NCI-H1048 (cell line): ENCODE data around the gene YEATS4.

Experiments
- DNase-seq: peaks from one replicate; lab custom pipeline; 2025; lab: John Stamatoyannopoulos, UW

Gene YEATS4

DNA sequence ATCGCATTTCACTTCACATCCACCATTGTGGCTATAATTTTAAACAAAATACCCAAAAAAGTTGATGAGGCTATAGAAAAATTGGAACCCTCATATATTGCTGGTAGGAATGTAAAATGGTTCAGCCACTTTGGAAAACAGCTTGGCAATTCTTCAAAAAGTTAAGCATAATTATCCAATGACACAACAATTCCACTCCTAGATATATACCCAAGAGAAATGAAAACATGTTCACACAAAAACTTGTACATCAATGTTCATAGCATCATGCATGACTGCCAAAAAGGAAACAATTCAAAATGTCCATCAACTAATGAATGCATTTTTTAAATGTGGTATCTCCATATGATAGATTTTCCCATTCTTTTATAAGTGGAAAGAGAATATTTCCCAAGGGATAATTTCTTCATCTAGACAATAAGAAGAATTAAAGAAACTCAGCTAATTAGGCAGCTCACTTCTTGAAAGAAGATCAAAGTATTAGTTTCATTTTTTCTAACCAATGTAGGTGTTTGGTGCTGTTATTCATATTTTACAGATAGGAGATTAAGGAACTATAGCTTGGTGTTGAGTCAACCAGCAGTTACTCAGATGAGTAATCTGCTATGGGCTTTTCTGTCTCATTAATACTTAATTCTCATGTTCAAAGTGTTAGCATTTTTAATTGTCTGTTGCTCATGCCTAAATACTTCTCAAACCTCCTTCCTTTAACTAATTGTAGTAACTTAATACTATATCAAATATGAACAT is 32.8 kb downstream of the YEATS4 start:
- no peak for DNase-seq

DNA sequence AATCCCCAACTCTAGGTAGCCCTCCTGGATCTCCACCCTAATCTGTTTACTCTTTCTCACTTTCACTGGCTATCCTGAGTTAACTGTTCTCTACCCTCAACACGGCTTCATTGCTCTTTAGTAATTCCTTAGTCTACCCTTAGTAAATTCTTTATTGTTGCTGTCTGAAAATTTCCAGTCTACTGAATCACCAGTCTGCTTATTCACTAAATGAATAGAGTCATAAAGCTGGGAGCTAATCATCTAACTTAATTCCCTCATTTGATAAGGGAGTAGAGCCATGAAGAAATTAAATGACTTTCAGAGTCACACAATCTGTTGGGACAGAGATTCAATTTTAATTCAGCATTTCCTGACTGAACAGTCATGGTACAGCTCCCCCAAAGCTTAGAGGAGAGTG is 36.5 kb downstream of the YEATS4 start:
- DNase-seq, result no peak

DNA sequence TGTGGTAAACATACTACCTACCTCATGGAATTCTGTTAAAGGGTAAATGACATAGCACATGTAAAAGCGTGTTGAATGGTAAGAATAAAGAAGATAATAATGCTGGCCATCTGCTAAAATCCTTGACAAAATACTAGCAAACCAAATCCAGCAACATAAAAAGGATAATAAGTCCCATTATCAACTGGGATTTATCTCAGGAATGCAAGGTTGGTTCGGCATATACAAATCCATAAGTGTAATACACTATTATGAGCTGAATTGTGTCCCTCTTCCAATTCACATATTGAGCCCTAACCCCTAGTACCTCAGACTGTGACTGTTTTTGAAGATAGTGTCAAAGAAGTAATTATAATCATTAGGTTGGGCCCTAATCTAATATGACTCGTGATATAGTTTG is 37.4 kb downstream of the YEATS4 start:
- DNase-seq, result no peak

GRCh38 chr12:69397978-69398377 is 38.4 kb downstream of the YEATS4 start:
- DNase-seq, result no peak

GRCh38 chr12:69401940-69402339 is 42.4 kb downstream of the YEATS4 start:
- no peak for DNase-seq

DNA sequence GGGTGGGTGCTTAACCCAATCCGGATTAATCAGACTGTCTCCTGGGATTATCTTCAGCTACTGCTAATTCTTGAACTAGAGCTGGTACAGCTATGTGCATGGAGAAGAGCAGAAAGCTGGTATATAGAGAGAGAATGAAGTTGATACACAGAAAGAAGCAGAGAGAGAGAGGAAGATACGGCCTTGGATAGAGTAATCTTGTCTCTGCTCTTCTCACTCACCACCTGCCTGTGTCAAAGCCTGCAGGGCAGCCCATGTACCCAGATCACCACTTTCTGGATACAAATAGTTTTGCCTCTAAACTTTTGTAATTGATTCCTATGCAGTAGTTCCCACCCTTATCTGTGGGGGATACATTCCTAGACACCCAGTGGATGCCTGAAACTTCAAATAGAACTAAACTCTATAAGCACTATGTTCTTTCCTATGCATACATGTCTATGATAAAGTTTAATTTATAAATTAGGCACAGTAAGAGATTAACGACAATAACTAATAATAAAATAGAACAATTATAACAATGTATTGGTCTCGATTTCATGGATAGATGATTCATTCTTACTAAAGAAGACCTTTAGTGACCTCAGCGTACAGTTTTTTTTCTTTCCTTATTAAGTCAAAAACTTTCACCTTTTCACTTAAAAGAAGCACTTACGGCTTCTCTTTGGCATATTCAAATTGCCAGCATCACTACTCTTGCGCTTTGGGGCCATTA is 45.5 kb downstream of the YEATS4 start:
- no peak for DNase-seq

DNA sequence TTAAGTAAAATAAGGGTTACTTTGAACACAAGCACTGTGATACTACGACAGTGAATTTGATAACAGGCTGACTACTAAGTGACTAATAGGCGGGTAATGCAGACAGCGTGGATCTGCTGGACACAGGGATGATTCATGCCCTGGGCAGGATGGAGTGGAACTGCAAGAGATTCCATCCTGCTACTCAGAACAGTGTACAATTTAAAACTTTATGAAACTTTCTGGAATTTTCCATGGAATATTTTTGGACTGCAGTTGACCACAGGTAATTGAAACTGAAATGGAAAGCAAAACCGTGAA is 46.0 kb downstream of the YEATS4 start:
- DNase-seq, result no peak

DNA sequence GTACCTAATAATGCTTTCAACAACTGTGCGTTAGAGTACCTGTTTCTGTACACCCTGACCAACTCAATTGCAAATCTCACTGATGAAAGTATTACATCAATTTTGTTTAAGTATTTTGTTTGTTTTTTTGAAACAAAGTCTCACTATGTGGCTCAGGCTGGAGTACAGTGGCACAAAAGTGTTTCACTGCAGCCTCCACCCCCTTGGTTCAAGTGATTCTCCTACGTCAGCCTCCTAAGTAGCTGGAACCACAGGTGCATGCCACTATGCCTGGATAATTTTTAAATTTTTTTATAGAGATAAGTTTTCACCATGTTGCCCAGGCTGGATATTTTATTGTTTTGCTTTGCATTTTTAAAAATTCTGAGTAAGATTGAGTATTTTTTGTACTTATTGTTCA is 46.7 kb downstream of the YEATS4 start:
- no peak for DNase-seq

- DNase-seq, result no peak
Measured at GRCh38 chr12:69410571-69410970, 51.0 kb downstream of the YEATS4 start.

DNA sequence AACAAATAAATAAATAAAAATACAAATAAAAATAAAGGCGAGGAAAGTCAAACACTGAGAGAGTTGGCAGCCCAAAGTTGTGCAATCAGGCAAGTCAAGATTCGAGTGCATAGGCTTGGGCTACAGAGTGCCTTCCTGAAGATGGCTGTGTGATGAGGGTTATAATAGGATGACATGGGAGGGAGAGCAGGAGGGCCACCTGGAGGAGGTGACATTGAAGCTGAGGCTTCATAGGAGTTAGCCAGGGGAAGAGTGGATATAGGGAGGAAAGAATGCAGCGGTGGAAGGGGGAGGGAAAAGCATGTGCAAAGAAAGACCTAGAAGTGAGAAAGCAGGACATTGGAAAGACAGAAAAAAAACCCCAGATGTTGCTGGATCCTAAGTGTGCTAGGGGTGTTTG is 53.1 kb downstream of the YEATS4 start:
- no peak for DNase-seq

GRCh38 chr12:69415471-69416275 is 56.1 kb downstream of the YEATS4 start:
- DNase-seq, result no peak

DNA sequence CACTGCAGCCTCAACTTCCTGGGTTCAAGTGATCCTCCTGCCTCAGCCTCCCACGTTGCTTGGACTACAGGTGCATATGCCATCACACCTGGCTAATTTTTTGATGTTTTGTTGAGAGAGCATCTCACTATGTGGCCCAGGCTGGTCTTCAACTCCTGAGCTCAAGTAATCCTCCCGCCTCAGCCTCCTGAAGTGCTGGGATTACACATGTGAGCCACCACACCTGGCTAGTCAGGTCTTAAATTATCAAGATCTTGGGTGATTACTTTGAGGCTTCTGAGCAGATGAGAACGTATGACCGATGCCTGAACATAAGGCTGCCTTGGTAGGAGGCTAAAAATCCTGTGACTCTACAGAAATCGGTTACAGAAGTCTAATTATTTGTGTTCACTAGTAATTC is 57.7 kb downstream of the YEATS4 start:
- DNase-seq, result no peak

DNA sequence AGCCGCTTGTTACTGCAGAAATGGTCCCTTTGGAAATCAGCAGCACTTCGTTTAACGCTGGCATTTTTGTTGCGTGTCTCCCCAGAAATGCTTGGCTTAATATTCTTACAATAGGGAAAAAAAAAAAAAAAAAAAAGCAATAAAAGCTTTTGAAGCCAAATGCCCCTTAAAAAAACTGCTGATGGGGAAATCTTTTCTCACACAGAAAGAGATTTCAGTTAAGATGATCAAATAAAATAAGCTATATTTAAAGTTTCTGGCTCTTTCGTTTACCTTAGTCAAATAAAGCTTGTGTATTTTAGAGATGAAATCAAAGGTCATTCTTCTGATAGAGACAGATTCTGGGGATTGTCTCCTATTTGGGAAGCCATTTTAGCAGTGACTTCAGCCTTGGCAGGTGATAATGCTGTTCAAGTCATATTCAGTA is 58.2 kb downstream of the YEATS4 start:
- no peak for DNase-seq

GRCh38 chr12:69419701-69420100 is 60.2 kb downstream of the YEATS4 start:
- no peak for DNase-seq

GRCh38 chr12:69421548-69421947 is 62.0 kb downstream of the YEATS4 start:
- no peak for DNase-seq

DNA sequence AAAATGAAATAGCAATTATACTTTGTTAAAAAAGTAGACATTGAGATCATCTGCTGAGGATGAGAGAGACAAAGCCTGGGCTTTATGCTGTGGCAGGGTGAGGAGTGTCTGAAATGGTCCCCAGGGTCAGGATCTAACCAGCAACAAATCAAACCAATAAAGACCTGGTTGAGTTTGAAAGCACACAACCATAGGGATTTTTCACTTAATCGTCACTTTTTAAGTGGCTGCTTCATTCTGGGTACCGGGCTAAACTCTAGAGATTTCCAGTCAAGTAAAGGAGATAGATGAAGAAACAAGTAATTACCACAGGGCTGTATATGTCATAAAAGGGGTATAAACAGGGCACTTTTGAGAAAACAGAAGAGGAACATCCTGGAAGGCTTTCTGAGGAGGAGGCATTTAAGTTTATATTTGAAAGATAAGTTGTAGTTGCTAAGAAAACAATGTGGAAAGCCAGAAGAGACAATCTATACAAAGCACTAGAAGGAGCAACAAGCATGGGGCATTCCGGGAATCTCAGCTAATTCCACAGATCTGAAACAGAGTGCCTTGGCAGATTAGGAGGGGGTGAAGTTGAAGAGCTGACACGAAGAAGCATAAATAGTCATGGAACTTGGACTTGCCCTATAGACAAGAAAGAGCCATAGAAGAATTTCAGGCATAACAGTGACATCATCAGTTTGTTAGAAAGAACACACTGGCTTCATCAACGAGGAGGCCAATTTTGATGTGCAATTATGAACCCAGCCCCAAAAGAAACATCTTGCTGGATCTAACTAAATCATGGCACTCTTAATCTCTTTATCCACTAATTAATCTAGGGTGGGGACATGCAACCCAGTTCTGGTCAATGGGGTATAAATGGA is 63.7 kb downstream of the YEATS4 start:
- DNase-seq, result no peak

DNA sequence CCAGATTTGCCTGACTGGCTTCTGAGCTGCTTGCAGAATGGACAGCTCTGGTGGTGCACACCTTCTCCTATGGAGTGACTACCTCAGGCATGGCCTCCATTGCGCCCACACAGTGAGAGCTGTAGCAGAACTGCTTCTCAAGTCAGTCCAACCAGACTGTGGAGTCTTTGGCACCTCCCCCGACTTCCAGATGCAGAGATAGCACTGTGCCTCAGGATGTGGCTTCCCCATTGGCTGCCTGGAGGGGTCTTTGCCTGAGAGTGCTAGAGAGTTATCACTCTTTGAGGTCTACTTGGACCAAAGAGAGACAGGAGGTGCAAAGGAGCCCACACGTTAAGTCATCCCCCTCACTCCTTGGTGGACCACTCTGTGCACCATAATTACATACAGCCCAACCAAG is 65.9 kb downstream of the YEATS4 start:
- no peak for DNase-seq

DNA sequence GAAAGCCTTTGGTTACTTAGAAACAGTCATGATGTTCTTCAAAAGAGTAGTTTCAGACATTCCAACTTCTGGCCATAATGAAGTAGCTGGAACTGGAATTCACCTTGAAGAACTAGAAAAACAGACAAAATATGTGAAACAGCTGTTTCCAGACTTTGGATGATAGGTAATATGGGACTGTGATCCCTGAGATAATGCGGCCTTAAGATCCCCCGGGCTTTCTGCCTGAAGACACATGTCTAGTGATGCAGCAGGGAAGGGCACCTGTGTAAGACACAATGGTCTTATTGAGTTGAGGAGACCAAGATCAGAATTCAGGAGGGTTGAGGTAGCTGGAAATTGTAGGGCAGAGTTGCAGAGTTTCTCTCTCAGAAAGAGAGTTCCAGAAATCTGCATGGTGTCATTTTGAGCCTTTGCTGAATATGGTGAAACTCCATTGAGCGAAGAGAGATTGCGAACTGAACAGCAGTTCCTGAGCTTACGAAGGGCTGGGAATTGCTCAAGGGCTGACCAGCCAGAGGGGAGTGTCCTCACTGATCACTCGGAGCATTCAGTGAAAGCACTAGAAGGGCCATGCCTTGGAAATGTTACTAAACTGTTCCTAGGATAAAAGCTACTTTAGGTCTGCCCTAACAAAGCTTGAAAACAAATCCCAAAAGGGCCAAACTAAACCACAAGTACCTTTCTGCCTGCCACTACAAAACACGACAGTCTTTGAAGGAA is 69.0 kb downstream of the YEATS4 start:
- DNase-seq, result no peak

GRCh38 chr12:69430942-69431590 is 71.5 kb downstream of the YEATS4 start:
- no peak for DNase-seq

DNA sequence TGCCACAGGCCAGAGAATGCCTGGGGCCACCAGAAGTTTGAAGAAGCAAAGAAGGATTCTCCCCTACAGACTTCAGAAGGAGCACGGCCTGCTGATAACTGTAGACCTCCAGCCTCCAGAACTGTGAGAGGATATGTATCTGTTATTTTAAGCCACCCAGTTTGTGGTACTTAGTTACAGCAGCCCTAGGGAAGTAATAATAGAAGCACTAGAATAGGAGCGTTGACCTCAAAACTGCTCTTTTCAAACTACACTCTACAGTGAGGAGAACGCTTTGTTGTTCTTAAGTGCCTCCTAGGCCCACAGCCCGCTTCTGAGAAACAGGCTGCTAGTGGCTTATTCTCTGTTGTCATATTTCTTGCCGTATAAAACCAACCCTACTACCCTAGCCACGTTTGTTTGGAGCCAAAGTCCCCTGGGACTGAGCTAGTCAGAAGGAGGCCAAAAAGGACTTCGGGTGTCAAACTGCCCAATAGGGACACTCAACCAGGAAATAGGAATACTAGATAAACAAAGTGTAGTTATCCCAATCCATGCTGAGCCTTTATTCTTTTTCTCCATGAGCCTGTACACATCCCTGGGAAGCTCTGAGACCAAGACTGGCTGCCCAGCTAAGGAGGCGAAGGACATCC is 72.2 kb downstream of the YEATS4 start:
- no peak for DNase-seq
